ENCODE measurements around the gene C1QTNF3. TPM values are rescaled to one million over a fixed set of nuclear protein-coding genes. Genes with fewer than 3 reads are reported as not detected.

C1QTNF3 gene
- polyA plus RNA-seq, 1 experiment, result 1.2 TPM

- ChIA-PET POLR2A (no interaction called here), CTCF (no interaction called here)
- no peaks in the 10 kb centered on the region for H3K27me3 ChIP-seq (ENCODE audit: control insufficient read depth, insufficient read depth, low read length)
- no peak overlapping the region for H3K4me3 ChIP-seq (ENCODE audit: low read depth, low read length)
- no peaks in the 10 kb centered on the region for H3K9me3 ChIP-seq (ENCODE audit: control insufficient read depth, insufficient read depth, low read length)
- H3K27ac ChIP-seq (ENCODE audit: low read depth, low read length), result no peak overlapping the region
- no peak for DNase-seq (ENCODE audit: low read depth, low spot score)
- no peak for TF ChIP-seq CTCF (IDR thresholded peaks at IDR 0.05; ENCODE audit: low read depth, low read length)
These were observed 26.3 kb downstream of the C1QTNF3 start for GRCh38 chr5:34016750-34017149.

GRCh38 chr5:34016222-34016621 lies 26.8 kb downstream of the C1QTNF3 start:
- CTCF ChIA-PET, result interaction anchor here (1.0 kb wide), 1 partner anchor 19 kb away, joined by 3 read pairs; no protein-coding TSS in a partner anchor
- H3K4me3 ChIP-seq (ENCODE audit: low read depth, low read length), result no peak overlapping the region
- POLR2A ChIA-PET, result no interaction called here

GRCh38 chr5:34015120-34015822 lies 27.7 kb downstream of the C1QTNF3 start:
- ChIA-PET POLR2A (no interaction called here), CTCF (interaction anchor here (1.0 kb wide), 1 partner anchor 18 kb away, joined by 3 read pairs; no protein-coding TSS in a partner anchor)
- no peak for TF ChIP-seq CTCF (IDR thresholded peaks at IDR 0.05; ENCODE audit: low read depth, low read length)
- Histone ChIP-seq H3K27ac (ENCODE audit: low read depth, low read length) (no peak overlapping the region), H3K4me3 (ENCODE audit: low read depth, low read length) (no peak overlapping the region), H3K27me3 (ENCODE audit: control insufficient read depth, insufficient read depth, low read length) (no peaks in the 10 kb centered on the region), H3K9me3 (ENCODE audit: control insufficient read depth, insufficient read depth, low read length) (no peaks in the 10 kb centered on the region)
- DNase-seq (ENCODE audit: low read depth, low spot score), result no peak

More at GRCh38 chr5:34016222-34016621, 26.8 kb downstream of the C1QTNF3 start:
- no peak for TF ChIP-seq CTCF (IDR thresholded peaks at IDR 0.05; ENCODE audit: low read depth, low read length)
- no peak overlapping the region for H3K27ac ChIP-seq (ENCODE audit: low read depth, low read length)
- DNase-seq (ENCODE audit: low read depth, low spot score), result no peak
- no peaks in the 10 kb centered on the region for H3K9me3 ChIP-seq (ENCODE audit: control insufficient read depth, insufficient read depth, low read length)
- no peaks in the 10 kb centered on the region for H3K27me3 ChIP-seq (ENCODE audit: control insufficient read depth, insufficient read depth, low read length)

- Histone ChIP-seq H3K27me3 (ENCODE audit: control insufficient read depth, insufficient read depth, low read length) (no peaks in the 10 kb centered on the region), H3K4me3 (ENCODE audit: low read depth, low read length) (no peak overlapping the region), H3K27ac (ENCODE audit: low read depth, low read length) (no peak overlapping the region), H3K9me3 (ENCODE audit: control insufficient read depth, insufficient read depth, low read length) (no peaks in the 10 kb centered on the region)
- TF ChIP-seq CTCF (IDR thresholded peaks at IDR 0.05; ENCODE audit: low read depth, low read length), result no peak
- ChIA-PET POLR2A (no interaction called here), CTCF (no interaction called here)
- no peak for DNase-seq (ENCODE audit: low read depth, low spot score)
These were observed 28.4 kb downstream of the C1QTNF3 start for GRCh38 chr5:34014626-34015025.

- Histone ChIP-seq H3K27ac (ENCODE audit: low read depth, low read length) (no peak overlapping the region), H3K9me3 (ENCODE audit: control insufficient read depth, insufficient read depth, low read length) (no peaks in the 10 kb centered on the region), H3K4me3 (ENCODE audit: low read depth, low read length) (no peak overlapping the region), H3K27me3 (ENCODE audit: control insufficient read depth, insufficient read depth, low read length) (no peaks in the 10 kb centered on the region)
- TF ChIP-seq CTCF (IDR thresholded peaks at IDR 0.05; ENCODE audit: low read depth, low read length), result no peak
- DNase-seq (ENCODE audit: low read depth, low spot score), result no peak
- ChIA-PET CTCF (no interaction called here), POLR2A (no interaction called here)
These were observed 29.5 kb downstream of the C1QTNF3 start for GRCh38 chr5:34013547-34013946.
